Measurements from ENCODE around the gene PANK1. TPM values are rescaled to one million over a fixed set of nuclear protein-coding genes. Genes with fewer than 3 reads are reported as not detected.
A peak's percentile ranks its signal among the peaks of the same experiment; 100 is the strongest.

Gene PANK1
- total RNA-seq, 4 donors from 2014 or later, result under 0.01 to 25.9 (median 2.6) TPM

DNA sequence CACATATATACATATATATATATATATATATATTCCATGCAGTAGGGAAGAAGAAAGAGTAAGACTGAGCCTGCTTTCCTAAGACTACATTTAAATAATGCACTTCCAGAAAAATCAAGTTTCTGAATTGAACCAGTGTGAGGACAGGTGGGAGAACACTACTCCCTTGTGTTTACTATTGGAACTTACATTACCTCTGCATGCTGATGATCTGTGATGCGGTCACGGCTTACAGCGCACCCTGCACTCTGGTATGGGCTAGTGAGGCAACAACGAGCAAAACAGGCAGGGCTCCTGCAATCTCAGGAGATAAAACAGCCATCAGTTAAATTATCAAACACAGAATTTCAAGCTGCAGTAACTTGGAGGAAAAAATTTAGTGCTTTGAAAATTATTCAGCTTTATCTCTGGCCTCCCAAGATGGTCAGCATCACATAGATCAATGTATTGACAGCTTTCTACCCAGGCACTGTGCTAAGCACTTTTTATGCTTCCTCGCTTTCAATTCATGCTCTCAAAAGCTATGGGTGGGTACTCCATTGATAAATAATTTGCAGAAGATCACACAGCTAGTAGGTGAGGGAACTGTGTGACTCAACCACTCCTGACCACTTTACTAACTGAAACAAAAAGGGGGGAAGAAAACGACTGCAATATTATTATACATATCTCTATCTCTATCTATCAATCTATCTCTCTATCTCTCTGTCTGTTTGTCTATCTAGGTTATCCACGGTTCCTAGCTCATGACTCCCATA lies 89.2 kb downstream of the PANK1 start:
- H3K9me3 ChIP-seq, result no peaks in the 10 kb centered on the region
- no peak overlapping the region for H3K27ac ChIP-seq
- no peak overlapping the region for H3K4me3 ChIP-seq
- no peak for TF ChIP-seq POLR2A (IDR thresholded peaks at IDR 0.05)
- TF ChIP-seq, protein P1, sequence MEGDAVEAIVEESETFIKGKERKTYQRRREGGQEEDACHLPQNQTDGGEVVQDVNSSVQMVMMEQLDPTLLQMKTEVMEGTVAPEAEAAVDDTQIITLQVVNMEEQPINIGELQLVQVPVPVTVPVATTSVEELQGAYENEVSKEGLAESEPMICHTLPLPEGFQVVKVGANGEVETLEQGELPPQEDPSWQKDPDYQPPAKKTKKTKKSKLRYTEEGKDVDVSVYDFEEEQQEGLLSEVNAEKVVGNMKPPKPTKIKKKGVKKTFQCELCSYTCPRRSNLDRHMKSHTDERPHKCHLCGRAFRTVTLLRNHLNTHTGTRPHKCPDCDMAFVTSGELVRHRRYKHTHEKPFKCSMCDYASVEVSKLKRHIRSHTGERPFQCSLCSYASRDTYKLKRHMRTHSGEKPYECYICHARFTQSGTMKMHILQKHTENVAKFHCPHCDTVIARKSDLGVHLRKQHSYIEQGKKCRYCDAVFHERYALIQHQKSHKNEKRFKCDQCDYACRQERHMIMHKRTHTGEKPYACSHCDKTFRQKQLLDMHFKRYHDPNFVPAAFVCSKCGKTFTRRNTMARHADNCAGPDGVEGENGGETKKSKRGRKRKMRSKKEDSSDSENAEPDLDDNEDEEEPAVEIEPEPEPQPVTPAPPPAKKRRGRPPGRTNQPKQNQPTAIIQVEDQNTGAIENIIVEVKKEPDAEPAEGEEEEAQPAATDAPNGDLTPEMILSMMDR (IDR thresholded peaks at IDR 0.05), result no peak
- H3K27me3 ChIP-seq, result no peaks in the 10 kb centered on the region
- DNase-seq, result no peak
- no peaks in the 10 kb centered on the region for H3K4me1 ChIP-seq
- no peaks in the 10 kb centered on the region for H3K36me3 ChIP-seq
- intact Hi-C loops (cut with DNase I; ENCODE audit: low total_unique reads), result no loop called here

GRCh38 chr10:89554433-89554832 lies 90.6 kb downstream of the PANK1 start:
- Histone ChIP-seq H3K9me3 (no peaks in the 10 kb centered on the region), H3K27ac (no peak overlapping the region), H3K36me3 (no peaks in the 10 kb centered on the region), H3K4me1 (no peaks in the 10 kb centered on the region), H3K4me3 (no peak overlapping the region), H3K27me3 (no peaks in the 10 kb centered on the region)
- no peak for TF ChIP-seq POLR2A (IDR thresholded peaks at IDR 0.05)
- TF ChIP-seq, protein P1 (IDR thresholded peaks at IDR 0.05), result no peak
- DNase-seq, result no peak
- intact Hi-C loops (cut with DNase I; ENCODE audit: low total_unique reads), result no loop called here

GRCh38 chr10:89553064-89553734 lies 91.8 kb downstream of the PANK1 start:
- H3K4me3 ChIP-seq, result no peak overlapping the region
- no peaks in the 10 kb centered on the region for H3K36me3 ChIP-seq
- H3K9me3 ChIP-seq, result no peaks in the 10 kb centered on the region
- H3K27me3 ChIP-seq, result no peaks in the 10 kb centered on the region
- no peak for DNase-seq
- intact Hi-C loops (cut with DNase I; ENCODE audit: low total_unique reads), result no loop called here
- no peaks in the 10 kb centered on the region for H3K4me1 ChIP-seq
- no peak for TF ChIP-seq POLR2A (IDR thresholded peaks at IDR 0.05)
- TF ChIP-seq, protein P1 (IDR thresholded peaks at IDR 0.05), result no peak
- H3K27ac ChIP-seq, result peak overlapping the region; percentile 20 to 45

GRCh38 chr10:89552213-89552612 lies 92.8 kb downstream of the PANK1 start:
- H3K9me3 ChIP-seq, result no peaks in the 10 kb centered on the region
- no peaks in the 10 kb centered on the region for H3K27me3 ChIP-seq
- H3K36me3 ChIP-seq, result no peaks in the 10 kb centered on the region
- H3K4me3 ChIP-seq, result no peak overlapping the region
- DNase-seq, result no peak
- no peak for TF ChIP-seq POLR2A (IDR thresholded peaks at IDR 0.05)
- TF ChIP-seq, protein P1 (IDR thresholded peaks at IDR 0.05), result no peak
- H3K4me1 ChIP-seq, result no peaks in the 10 kb centered on the region
- no peak overlapping the region for H3K27ac ChIP-seq
- intact Hi-C loops (cut with DNase I; ENCODE audit: low total_unique reads), result no loop called here

DNA sequence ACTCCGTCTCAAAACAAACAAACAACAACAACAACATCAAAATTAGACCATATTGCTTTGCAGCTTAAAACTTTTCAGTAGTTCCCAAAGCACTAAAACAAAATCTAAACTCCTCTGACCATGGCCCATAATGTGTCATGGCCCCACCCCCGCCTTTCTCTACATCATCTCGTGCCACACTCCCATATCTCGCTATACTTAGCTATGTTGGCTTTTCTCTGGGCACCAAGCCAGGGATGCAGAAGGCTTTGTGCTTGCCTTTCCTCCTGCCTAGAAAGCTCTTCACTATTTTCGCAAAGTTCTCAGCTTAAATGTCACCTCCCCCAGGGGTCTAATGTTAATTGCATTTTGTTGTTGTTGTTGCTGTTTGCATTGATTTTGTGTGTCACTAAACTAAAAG lies 94.5 kb downstream of the PANK1 start:
- TF ChIP-seq, protein P1 (IDR thresholded peaks at IDR 0.05), result no peak
- no peak for TF ChIP-seq POLR2A (IDR thresholded peaks at IDR 0.05)

More for the DNA sequence above, 94.5 kb downstream of the PANK1 start:
- Histone ChIP-seq H3K9me3 (no peaks in the 10 kb centered on the region), H3K4me3 (no peak overlapping the region), H3K27ac (no peak overlapping the region), H3K36me3 (no peaks in the 10 kb centered on the region), H3K4me1 (no peaks in the 10 kb centered on the region), H3K27me3 (no peaks in the 10 kb centered on the region)
- intact Hi-C loops (cut with DNase I; ENCODE audit: low total_unique reads), result no loop called here
- no peak for DNase-seq

Data from uterus (tissue), 4 donors.